HEK293 (cell line): ENCODE data around the gene NUB1.

Experiments used
- CTCF ChIA-PET: fragments of 350-600 bp; formaldehyde crosslinking; extraction: SDS; loops from one replicate; lab custom pipeline; 2021; ENCODE audit warnings: antibody characterized with exemption; lab: Yijun Ruan, JAX
- POLR2A ChIA-PET: fragments of 300-600 bp; formaldehyde crosslinking; extraction: SDS; loops from one replicate; lab custom pipeline; 2020; ENCODE audit warnings: antibody characterized with exemption, inconsistent platforms; lab: Yijun Ruan, JAX
- H3K27ac ChIP-seq: fragments of 200-500 bp; sonication (Bioruptor generic); 2 replicates; pipeline ENCODE4 v1.5.1; 2014; ENCODE audit warnings: low read depth, low read length, control low read depth, inconsistent platforms; ENCODE audit errors: extremely low read depth
- H3K36me3 ChIP-seq, 2 experiments: fragments of 200-500 bp in 1 of 2; sonication (Bioruptor generic) in 1 of 2; 1 replicate in 1 of 2; 2 replicates in 1 of 2; pipeline ENCODE4 v1.5.1; 2014 to 2017; ENCODE audit warnings: inconsistent platforms in 2 of 2, low read length in 2 of 2; ENCODE audit not compliant: control insufficient read depth in 2 of 2, insufficient read depth in 1 of 2
- H3K4me1 ChIP-seq: fragments of 200-500 bp; sonication (Bioruptor generic); 2 replicates; pipeline ENCODE4 v1.5.1; 2014; ENCODE audit warnings: mild to moderate bottlenecking, low read length, inconsistent platforms; ENCODE audit not compliant: control insufficient read depth, insufficient read depth
- H3K4me3 ChIP-seq: 2 replicates; pipeline ENCODE4 v1.5.1; 2011; ENCODE audit warnings: low read depth, mild to moderate bottlenecking, control low read depth, low read length, moderate library complexity
- H3K9me3 ChIP-seq: fragments of 200-500 bp; sonication (Bioruptor generic); 2 replicates; pipeline ENCODE4 v1.5.1; 2014; ENCODE audit warnings: low read depth, low read length, inconsistent platforms; ENCODE audit not compliant: control insufficient read depth, insufficient read depth
- BCL11A ChIP-seq: fragments of 450-650 bp; formaldehyde crosslinking; IDR thresholded peaks from 2 replicates; pipeline ENCODE4 v1.5.1; 2016; ENCODE audit warnings: low read depth, missing biosample characterization, missing genetic modification characterization
- BCL6B ChIP-seq: fragments of 450-650 bp; formaldehyde crosslinking; IDR thresholded peaks from 2 replicates; pipeline ENCODE4 v1.5.1; 2017; ENCODE audit warnings: missing biosample characterization, missing genetic modification characterization
- EGR2 ChIP-seq: fragments of 450-650 bp; formaldehyde crosslinking; IDR thresholded peaks from 2 replicates; pipeline ENCODE4 v1.5.1; 2016; ENCODE audit warnings: low read depth, missing biosample characterization, missing genetic modification characterization
- IKZF3 ChIP-seq: fragments of 450-650 bp; IDR thresholded peaks from 2 replicates; pipeline ENCODE4 v1.5.0; 2018; ENCODE audit warnings: missing biosample characterization, mild to moderate bottlenecking, missing genetic modification characterization, moderate library complexity
- KLF1 ChIP-seq: fragments of 450-650 bp; formaldehyde crosslinking; IDR thresholded peaks from 2 replicates; pipeline ENCODE4 v1.5.1; 2016; ENCODE audit warnings: missing biosample characterization, missing genetic modification characterization
- KLF9 ChIP-seq: fragments of 450-650 bp; formaldehyde crosslinking; IDR thresholded peaks from 2 replicates; pipeline ENCODE4 v1.5.1; 2016; ENCODE audit warnings: missing biosample characterization, missing genetic modification characterization, low read depth
- ZBTB17 ChIP-seq: fragments of 450-650 bp; formaldehyde crosslinking; IDR thresholded peaks from 2 replicates; pipeline ENCODE4 v1.5.1; 2016; ENCODE audit warnings: missing biosample characterization, missing genetic modification characterization
- ZFP41 ChIP-seq: fragments of 450-650 bp; formaldehyde crosslinking; IDR thresholded peaks from 2 replicates; pipeline ENCODE4 v1.5.1; 2016; ENCODE audit warnings: missing biosample characterization, missing genetic modification characterization, borderline replicate concordance
- ZNF184 ChIP-seq: fragments of 450-650 bp; IDR thresholded peaks from 2 replicates; pipeline ENCODE4 v1.5.1; 2018; ENCODE audit warnings: missing biosample characterization, mild to moderate bottlenecking, missing genetic modification characterization
- ZNF341 ChIP-seq: fragments of 450-650 bp; formaldehyde crosslinking; IDR thresholded peaks from 2 replicates; pipeline ENCODE4; 2016; ENCODE audit warnings: low read depth, missing biosample characterization, missing genetic modification characterization
- ZNF488 ChIP-seq: fragments of 450-650 bp; formaldehyde crosslinking; IDR thresholded peaks from 2 replicates; pipeline ENCODE4 v1.5.1; 2016; ENCODE audit warnings: missing biosample characterization, missing genetic modification characterization
- ZNF558 ChIP-seq: fragments of 450-650 bp; formaldehyde crosslinking; IDR thresholded peaks from 2 replicates; pipeline ENCODE4 v1.5.1; 2016; ENCODE audit warnings: missing biosample characterization, missing genetic modification characterization
- ZNF747 ChIP-seq: fragments of 450-650 bp; formaldehyde crosslinking; IDR thresholded peaks from 2 replicates; pipeline ENCODE4 v1.5.1; 2016; ENCODE audit warnings: missing biosample characterization, missing genetic modification characterization
- ZNF777 ChIP-seq: fragments of 450-650 bp; formaldehyde crosslinking; IDR thresholded peaks from 2 replicates; pipeline ENCODE4 v1.5.1; 2017; ENCODE audit warnings: missing biosample characterization, missing genetic modification characterization, borderline replicate concordance
- ZNF843 ChIP-seq: fragments of 450-650 bp; formaldehyde crosslinking; IDR thresholded peaks from 2 replicates; pipeline ENCODE4 v1.5.1; 2016; ENCODE audit warnings: missing biosample characterization, missing genetic modification characterization
- TF ChIP-seq, protein P1 (sequence below): fragments of 450-650 bp; formaldehyde crosslinking; IDR thresholded peaks from 2 replicates; pipeline ENCODE4 v1.5.1; 2016; ENCODE audit warnings: missing biosample characterization, missing genetic modification characterization
- TF ChIP-seq, protein P2 (sequence below): fragments of 450-650 bp; formaldehyde crosslinking; IDR thresholded peaks from 2 replicates; pipeline ENCODE4 v1.5.1; 2017; ENCODE audit warnings: missing biosample characterization, missing genetic modification characterization
- TF ChIP-seq, protein P3 (sequence below): fragments of 450-650 bp; formaldehyde crosslinking; IDR thresholded peaks from 2 replicates; pipeline ENCODE4 v1.5.1; 2017; ENCODE audit warnings: missing biosample characterization, mild to moderate bottlenecking, missing genetic modification characterization, moderate library complexity
- TF ChIP-seq, protein P4 (sequence below): fragments of 450-650 bp; formaldehyde crosslinking; IDR thresholded peaks from 2 replicates; pipeline ENCODE4 v1.5.1; 2016; ENCODE audit warnings: missing biosample characterization, missing genetic modification characterization
- TF ChIP-seq, protein P5 (sequence below): fragments of 450-650 bp; formaldehyde crosslinking; IDR thresholded peaks from 2 replicates; pipeline ENCODE4 v1.5.1; 2016; ENCODE audit warnings: missing biosample characterization, missing genetic modification characterization, borderline replicate concordance

The NUB1 gene

GRCh38 chr7:151330181-151330580, 11.4 kb upstream of the NUB1 start:
- H3K4me1 ChIP-seq = no peaks in the 10 kb centered on the region
- no peak overlapping the region for H3K27ac ChIP-seq
- H3K9me3 ChIP-seq = no peaks in the 10 kb centered on the region
- ChIA-PET POLR2A (no interaction called here), CTCF (interaction anchor here (0.6 to 5.9 kb wide), 3 partner anchors 14 to 424 kb away, joined by 3 to 35 read pairs (median 4); no protein-coding TSS in a partner anchor)
- no peak overlapping the region for H3K4me3 ChIP-seq
- TF ChIP-seq, protein P1, sequence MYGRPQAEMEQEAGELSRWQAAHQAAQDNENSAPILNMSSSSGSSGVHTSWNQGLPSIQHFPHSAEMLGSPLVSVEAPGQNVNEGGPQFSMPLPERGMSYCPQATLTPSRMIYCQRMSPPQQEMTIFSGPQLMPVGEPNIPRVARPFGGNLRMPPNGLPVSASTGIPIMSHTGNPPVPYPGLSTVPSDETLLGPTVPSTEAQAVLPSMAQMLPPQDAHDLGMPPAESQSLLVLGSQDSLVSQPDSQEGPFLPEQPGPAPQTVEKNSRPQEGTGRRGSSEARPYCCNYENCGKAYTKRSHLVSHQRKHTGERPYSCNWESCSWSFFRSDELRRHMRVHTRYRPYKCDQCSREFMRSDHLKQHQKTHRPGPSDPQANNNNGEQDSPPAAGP = no peak
- TF ChIP-seq ZNF777 (tag by site-specific recombination) (no peak), BCL11A (tag by site-specific recombination) (no peak), ZNF747 (tag by site-specific recombination) (no peak), IKZF3 (tag by site-specific recombination) (no peak), ZBTB17 (no peak), ZFP41 (tag by site-specific recombination) (no peak), ZNF488 (tag by site-specific recombination) (no peak), EGR2 (tag by site-specific recombination) (no peak), KLF9 (no peak), BCL6B (no peak)
- TF ChIP-seq, protein P2, sequence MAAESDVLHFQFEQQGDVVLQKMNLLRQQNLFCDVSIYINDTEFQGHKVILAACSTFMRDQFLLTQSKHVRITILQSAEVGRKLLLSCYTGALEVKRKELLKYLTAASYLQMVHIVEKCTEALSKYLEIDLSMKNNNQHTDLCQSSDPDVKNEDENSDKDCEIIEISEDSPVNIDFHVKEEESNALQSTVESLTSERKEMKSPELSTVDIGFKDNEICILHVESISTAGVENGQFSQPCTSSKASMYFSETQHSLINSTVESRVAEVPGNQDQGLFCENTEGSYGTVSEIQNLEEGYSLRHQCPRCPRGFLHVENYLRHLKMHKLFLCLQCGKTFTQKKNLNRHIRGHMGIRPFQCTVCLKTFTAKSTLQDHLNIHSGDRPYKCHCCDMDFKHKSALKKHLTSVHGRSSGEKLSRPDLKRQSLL (tag by site-specific recombination) = no peak
- TF ChIP-seq, protein P3, sequence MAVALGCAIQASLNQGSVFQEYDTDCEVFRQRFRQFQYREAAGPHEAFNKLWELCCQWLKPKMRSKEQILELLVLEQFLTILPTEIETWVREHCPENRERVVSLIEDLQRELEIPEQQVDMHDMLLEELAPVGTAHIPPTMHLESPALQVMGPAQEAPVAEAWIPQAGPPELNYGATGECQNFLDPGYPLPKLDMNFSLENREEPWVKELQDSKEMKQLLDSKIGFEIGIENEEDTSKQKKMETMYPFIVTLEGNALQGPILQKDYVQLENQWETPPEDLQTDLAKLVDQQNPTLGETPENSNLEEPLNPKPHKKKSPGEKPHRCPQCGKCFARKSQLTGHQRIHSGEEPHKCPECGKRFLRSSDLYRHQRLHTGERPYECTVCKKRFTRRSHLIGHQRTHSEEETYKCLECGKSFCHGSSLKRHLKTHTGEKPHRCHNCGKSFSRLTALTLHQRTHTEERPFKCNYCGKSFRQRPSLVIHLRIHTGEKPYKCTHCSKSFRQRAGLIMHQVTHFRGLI (tag by site-specific recombination) = no peak
- TF ChIP-seq, protein P4, sequence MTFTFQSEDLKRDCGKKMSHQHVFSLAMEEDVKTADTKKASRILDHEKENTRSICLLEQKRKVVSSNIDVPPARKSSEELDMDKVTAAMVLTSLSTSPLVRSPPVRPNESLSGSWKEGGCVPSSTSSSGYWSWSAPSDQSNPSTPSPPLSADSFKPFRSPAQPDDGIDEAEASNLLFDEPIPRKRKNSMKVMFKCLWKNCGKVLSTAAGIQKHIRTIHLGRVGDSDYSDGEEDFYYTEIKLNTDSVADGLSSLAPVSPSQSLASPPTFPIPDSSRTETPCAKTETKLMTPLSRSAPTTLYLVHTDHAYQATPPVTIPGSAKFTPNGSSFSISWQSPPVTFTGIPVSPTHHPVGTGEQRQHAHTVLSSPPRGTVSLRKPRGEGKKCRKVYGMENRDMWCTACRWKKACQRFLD = no peak
- H3K36me3 ChIP-seq = no peaks in the 10 kb centered on the region

- H3K9me3 ChIP-seq = no peaks in the 10 kb centered on the region
- no peak overlapping the region for H3K4me3 ChIP-seq
- H3K27ac ChIP-seq = no peak overlapping the region
- ChIA-PET POLR2A (no interaction called here), CTCF (interaction anchor here (0.6 to 5.9 kb wide), 3 partner anchors 15 to 423 kb away, joined by 3 to 35 read pairs (median 4); no protein-coding TSS in a partner anchor)
- no peaks in the 10 kb centered on the region for H3K36me3 ChIP-seq
- no peaks in the 10 kb centered on the region for H3K4me1 ChIP-seq
- TF ChIP-seq ZNF777 (tag by site-specific recombination) (no peak), ZNF843 (tag by site-specific recombination) (no peak), ZNF184 (tag by site-specific recombination) (no peak), KLF1 (tag by site-specific recombination) (no peak), ZNF558 (tag by site-specific recombination) (no peak), ZNF341 (tag by site-specific recombination) (no peak)
- TF ChIP-seq, protein P5, sequence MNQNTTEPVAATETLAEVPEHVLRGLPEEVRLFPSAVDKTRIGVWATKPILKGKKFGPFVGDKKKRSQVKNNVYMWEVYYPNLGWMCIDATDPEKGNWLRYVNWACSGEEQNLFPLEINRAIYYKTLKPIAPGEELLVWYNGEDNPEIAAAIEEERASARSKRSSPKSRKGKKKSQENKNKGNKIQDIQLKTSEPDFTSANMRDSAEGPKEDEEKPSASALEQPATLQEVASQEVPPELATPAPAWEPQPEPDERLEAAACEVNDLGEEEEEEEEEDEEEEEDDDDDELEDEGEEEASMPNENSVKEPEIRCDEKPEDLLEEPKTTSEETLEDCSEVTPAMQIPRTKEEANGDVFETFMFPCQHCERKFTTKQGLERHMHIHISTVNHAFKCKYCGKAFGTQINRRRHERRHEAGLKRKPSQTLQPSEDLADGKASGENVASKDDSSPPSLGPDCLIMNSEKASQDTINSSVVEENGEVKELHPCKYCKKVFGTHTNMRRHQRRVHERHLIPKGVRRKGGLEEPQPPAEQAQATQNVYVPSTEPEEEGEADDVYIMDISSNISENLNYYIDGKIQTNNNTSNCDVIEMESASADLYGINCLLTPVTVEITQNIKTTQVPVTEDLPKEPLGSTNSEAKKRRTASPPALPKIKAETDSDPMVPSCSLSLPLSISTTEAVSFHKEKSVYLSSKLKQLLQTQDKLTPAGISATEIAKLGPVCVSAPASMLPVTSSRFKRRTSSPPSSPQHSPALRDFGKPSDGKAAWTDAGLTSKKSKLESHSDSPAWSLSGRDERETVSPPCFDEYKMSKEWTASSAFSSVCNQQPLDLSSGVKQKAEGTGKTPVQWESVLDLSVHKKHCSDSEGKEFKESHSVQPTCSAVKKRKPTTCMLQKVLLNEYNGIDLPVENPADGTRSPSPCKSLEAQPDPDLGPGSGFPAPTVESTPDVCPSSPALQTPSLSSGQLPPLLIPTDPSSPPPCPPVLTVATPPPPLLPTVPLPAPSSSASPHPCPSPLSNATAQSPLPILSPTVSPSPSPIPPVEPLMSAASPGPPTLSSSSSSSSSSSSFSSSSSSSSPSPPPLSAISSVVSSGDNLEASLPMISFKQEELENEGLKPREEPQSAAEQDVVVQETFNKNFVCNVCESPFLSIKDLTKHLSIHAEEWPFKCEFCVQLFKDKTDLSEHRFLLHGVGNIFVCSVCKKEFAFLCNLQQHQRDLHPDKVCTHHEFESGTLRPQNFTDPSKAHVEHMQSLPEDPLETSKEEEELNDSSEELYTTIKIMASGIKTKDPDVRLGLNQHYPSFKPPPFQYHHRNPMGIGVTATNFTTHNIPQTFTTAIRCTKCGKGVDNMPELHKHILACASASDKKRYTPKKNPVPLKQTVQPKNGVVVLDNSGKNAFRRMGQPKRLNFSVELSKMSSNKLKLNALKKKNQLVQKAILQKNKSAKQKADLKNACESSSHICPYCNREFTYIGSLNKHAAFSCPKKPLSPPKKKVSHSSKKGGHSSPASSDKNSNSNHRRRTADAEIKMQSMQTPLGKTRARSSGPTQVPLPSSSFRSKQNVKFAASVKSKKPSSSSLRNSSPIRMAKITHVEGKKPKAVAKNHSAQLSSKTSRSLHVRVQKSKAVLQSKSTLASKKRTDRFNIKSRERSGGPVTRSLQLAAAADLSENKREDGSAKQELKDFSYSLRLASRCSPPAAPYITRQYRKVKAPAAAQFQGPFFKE = no peak
Measured at GRCh38 chr7:151330661-151331060, 11.0 kb upstream of the NUB1 start.
